CD4-positive, alpha-beta T cell treated with Interleukin-6 at 100 ng/mL for 8 hours (primary cell): ENCODE data around the gene CYP4F3.
"Not testable (repeated sequence)": the region's sequence is repeated elsewhere in the genome, so short reads cannot be mapped to it uniquely, and the experiment has no call there.

ENCODE experiments used
- DNase-seq: peaks from one replicate; pipeline ENCODE4 v3.0.0-alpha.2; 2020; ENCODE audit warnings: mixed read lengths, low spot score

Gene CYP4F3

GRCh38 chr19:15631817-15632216, 8.9 kb upstream of the CYP4F3 start:
- DNase-seq, result no peak

- DNase-seq, result no peak
Measured at GRCh38 chr19:15633082-15633835, 7.4 kb upstream of the CYP4F3 start.

- DNase-seq, result no peak
Measured at GRCh38 chr19:15634105-15634504, 6.6 kb upstream of the CYP4F3 start.

- no peak for DNase-seq
Measured at GRCh38 chr19:15635016-15635805, 5.5 kb upstream of the CYP4F3 start.

DNA sequence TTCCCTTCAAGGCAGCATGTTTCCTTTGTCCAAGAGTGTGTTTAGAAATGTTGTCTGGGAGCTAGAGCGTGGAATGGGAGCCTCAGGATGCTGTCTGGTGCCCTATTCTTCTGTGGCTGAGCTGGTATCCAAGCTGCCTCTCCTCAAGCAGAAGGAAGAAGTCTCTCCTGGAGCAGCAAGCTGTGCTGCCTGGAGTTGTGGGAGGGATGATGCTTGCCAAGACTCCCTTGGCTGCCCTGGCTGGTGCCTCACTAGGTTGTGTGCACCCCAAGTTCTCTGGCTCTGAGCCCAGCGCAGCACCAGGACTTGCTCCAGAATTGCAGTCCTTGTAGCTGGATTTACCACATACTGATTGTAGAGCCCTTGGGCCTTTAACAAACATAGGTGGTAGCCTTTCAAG, 4.7 kb upstream of the CYP4F3 start:
- no peak for DNase-seq

DNA sequence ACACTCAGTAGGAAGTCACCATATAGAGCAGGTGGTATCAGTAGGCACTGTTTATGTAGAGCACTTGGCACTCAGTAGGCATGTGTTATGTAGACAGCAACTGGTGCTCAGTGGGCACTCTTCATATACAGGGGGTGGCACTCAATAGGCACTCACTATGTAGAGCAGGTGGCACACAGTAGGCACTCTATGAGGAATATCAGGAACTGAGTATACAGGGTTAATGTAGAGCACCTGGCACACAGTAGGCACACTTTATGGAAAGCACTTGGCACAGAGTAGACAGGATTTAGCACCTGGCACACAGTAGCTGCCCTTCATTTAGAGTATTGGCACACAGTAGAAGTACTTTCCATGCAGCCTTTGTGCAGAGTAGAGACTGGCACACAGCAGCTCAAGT, 1.1 kb upstream of the CYP4F3 start:
- no peak for DNase-seq

- DNase-seq, result no peak
Measured at GRCh38 chr19:15640904-15641597, 354 bp downstream of the CYP4F3 start.

- DNase-seq, result no peak
Measured at GRCh38 chr19:15641901-15642491, 1.3 kb downstream of the CYP4F3 start.

DNA sequence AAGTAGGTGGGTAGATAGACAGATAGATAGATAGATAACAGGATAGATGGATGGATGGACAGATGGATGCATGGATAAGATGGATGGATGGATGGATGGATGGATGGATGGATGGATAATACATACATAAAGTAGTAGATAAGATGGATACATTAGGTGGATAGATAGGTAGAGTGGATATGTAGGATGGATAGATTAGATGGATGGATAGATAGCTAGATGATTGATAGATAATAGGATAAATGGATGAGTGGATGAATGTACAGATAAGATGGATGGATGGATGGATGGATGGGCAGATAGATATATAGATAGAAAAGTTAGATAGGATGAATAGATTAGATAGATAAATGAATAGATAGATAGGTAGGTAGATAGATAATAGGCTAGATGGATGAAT, 2.1 kb downstream of the CYP4F3 start:
- DNase-seq, result no peak

GRCh38 chr19:15643387-15643786, 2.7 kb downstream of the CYP4F3 start:
- no peak for DNase-seq

GRCh38 chr19:15644066-15644741, 3.5 kb downstream of the CYP4F3 start:
- DNase-seq, result no peak

GRCh38 chr19:15644816-15645215, 4.1 kb downstream of the CYP4F3 start:
- DNase-seq, result no peak

DNA sequence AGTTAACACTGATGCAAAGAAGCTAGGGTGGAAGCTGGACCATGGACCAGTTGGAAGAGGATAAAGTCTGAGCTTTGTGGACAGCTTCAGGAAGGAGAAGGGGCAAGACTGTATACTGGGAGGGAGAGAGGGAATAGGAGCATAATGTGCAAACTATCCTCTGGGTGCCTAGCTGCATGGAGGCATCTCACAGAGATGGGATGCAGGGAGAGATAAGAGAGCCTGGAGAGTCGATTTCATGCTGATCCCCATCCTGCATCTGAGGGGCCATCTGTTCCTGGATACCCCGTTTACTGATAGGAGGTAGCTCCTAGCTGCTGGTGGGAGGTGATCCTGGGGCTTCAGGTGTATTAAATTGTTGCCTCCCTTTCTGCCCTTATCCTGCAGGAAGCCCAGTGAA, 8.8 kb downstream of the CYP4F3 start:
- no peak for DNase-seq

DNA sequence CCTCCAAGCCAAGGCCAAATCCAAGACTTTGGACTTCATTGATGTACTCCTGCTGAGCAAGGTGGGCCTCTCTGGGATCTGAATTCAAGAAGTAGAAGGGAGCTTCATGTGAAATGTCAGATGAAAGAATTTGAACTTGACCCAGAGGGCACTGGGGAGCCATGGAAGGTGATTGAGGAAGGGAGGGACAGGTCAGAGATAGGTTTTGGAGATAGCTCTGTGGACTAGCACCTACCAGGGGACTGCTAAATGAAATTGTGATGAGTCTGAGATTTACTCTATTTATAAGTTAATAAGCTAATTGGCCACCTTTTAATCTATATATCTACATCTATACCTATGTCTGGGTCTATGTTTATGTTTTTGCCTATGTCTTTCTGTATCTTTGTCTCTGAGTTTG, 9.4 kb downstream of the CYP4F3 start:
- DNase-seq, result not testable (repeated sequence)

DNA sequence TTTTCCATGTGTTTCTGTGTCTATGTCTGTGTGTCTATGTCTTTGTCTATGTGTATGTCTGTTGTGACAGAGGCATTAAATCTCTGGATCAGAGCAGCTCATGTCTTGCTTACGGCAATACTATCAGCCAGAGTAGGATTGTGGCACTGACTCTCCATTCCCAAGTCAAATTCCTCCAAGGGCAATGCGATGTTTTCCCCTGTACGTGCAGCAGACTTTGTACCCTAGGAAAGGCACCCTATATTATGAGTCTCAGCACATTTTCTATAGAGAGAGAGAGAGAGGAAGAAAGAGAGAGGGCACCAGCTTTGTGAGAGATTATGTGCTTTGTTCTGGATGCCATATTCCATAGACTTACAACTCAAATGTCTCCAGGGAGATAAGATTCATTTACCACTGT, 11.1 kb downstream of the CYP4F3 start:
- no peak for DNase-seq

- DNase-seq, result no peak
Measured at GRCh38 chr19:15652559-15653278, 12.0 kb downstream of the CYP4F3 start.

DNA sequence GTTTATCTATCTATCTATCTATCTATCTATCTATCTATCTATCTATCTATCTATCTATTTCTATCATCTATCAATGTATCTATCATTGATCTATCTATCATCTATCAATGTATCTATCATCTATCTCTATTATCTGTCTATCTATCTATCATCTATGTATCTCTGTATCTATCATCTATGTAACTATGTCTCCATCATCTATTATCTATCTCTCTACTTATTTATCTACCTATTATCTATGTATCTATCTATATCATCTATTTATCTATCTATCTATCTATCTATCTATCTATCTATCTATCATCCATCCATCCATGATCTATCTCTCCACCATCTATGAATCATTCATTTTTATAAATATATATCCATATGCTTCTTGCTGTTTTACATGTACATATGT, 15.8 kb downstream of the CYP4F3 start:
- no peak for DNase-seq

DNA sequence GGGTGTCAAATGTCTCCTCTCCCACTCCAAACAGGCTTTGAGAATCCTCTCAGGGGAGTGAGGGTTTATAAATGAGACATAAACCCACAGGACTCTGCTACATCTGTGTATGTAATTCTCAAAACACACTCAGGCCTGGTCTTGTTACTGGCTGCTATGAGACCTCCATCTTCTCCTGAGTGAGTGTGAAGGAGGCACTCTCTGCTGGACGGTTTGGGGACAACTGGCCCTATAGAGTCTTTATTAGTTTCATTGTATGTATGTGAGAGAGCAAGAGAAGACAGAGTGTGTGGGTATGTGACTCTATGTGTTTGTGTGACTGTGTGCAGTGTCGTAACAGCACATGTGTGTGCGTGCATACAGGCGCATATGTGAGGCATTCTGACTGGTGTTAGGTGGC, 22.6 kb downstream of the CYP4F3 start:
- DNase-seq, result no peak

DNA sequence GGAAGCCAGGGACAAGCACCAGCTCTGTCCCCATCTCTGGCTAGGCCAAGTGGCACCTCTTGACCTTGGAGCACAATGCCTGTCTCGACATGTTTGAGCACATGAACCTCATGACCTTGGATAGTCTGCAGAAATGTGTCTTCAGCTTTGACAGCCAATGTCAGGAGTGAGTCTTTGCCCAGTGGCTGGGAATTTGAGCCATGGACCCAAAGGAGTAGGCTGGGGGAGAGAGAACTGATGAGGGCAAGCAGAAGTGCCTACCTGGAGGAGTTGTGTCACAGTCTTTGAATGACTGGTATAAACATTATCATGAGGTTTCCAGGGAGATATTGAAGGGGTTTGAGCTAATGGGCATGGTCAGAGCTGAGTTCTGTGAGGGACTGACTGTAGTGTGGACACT, 25.5 kb downstream of the CYP4F3 start:
- no peak for DNase-seq

- DNase-seq, result no peak
Measured at GRCh38 chr19:15666883-15667282, 26.2 kb downstream of the CYP4F3 start.

GRCh38 chr19:15669440-15669839, 28.7 kb downstream of the CYP4F3 start:
- DNase-seq, result no peak
